Stomach (tissue), 4 donors: ENCODE results near the gene LCE4A.

Experiments
- EP300 ChIP-seq: sonication (generic); formaldehyde crosslinking; IDR thresholded peaks from one replicate; pipeline ENCODE4 v1.6.1; 2017; ENCODE audit warnings: antibody characterized with exemption
- POLR2A ChIP-seq, 4 donors: fragments of 450-650 bp; IDR thresholded peaks; one replicate each; pipeline ENCODE4 v1.6.1; 2016; ENCODE audit warnings: antibody characterized with exemption in 4 of 4, control low read depth in 2 of 4, mild to moderate bottlenecking in 1 of 4, moderate library complexity in 1 of 4
- POLR2AphosphoS5 ChIP-seq, 3 donors: sonication (generic); formaldehyde crosslinking; IDR thresholded peaks; one replicate each; pipeline ENCODE4 v1.6.1; 2016; ENCODE audit warnings: antibody characterized with exemption in 3 of 3
- TF ChIP-seq, protein P1 (sequence below), 7 experiments: fragments of 450-650 bp in 4 of 7; fragments of 200-600 bp in 3 of 7; sonication (generic) in 3 of 7; IDR thresholded peaks; one replicate each; pipeline ENCODE4 v1.5.1; 2016 to 2019; ENCODE audit warnings: antibody characterized with exemption in 7 of 7, control low read depth in 2 of 7, mild to moderate bottlenecking in 1 of 7

GRCh38 chr1:152728986-152729385, 21.0 kb downstream of the LCE4A start:
- TF ChIP-seq POLR2A (IDR thresholded peaks at IDR 0.05) (no peak), EP300 (no peak), POLR2AphosphoS5 (IDR thresholded peaks at IDR 0.05) (no peak)
- TF ChIP-seq, protein P1, sequence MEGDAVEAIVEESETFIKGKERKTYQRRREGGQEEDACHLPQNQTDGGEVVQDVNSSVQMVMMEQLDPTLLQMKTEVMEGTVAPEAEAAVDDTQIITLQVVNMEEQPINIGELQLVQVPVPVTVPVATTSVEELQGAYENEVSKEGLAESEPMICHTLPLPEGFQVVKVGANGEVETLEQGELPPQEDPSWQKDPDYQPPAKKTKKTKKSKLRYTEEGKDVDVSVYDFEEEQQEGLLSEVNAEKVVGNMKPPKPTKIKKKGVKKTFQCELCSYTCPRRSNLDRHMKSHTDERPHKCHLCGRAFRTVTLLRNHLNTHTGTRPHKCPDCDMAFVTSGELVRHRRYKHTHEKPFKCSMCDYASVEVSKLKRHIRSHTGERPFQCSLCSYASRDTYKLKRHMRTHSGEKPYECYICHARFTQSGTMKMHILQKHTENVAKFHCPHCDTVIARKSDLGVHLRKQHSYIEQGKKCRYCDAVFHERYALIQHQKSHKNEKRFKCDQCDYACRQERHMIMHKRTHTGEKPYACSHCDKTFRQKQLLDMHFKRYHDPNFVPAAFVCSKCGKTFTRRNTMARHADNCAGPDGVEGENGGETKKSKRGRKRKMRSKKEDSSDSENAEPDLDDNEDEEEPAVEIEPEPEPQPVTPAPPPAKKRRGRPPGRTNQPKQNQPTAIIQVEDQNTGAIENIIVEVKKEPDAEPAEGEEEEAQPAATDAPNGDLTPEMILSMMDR (IDR thresholded peaks at IDR 0.05): no peak
